ENCODE data around the gene TRPC4AP.

The TRPC4AP gene

GRCh38 chr20:35006009-35006408 lies 86.6 kb downstream of the TRPC4AP start:
- DNase-seq (ENCODE audit: low read depth), result no peak
- no peak overlapping the region for H3K4me3 ChIP-seq (replicated peaks; ENCODE audit: low read depth, low read length)
- TF ChIP-seq, protein P1, sequence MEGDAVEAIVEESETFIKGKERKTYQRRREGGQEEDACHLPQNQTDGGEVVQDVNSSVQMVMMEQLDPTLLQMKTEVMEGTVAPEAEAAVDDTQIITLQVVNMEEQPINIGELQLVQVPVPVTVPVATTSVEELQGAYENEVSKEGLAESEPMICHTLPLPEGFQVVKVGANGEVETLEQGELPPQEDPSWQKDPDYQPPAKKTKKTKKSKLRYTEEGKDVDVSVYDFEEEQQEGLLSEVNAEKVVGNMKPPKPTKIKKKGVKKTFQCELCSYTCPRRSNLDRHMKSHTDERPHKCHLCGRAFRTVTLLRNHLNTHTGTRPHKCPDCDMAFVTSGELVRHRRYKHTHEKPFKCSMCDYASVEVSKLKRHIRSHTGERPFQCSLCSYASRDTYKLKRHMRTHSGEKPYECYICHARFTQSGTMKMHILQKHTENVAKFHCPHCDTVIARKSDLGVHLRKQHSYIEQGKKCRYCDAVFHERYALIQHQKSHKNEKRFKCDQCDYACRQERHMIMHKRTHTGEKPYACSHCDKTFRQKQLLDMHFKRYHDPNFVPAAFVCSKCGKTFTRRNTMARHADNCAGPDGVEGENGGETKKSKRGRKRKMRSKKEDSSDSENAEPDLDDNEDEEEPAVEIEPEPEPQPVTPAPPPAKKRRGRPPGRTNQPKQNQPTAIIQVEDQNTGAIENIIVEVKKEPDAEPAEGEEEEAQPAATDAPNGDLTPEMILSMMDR (IDR thresholded peaks at IDR 0.05; ENCODE audit: low read length, missing control alignments), result no peak

- TF ChIP-seq, protein P1 (IDR thresholded peaks at IDR 0.05; ENCODE audit: low read length, missing control alignments), result no peak
- no peak overlapping the region for H3K4me3 ChIP-seq (replicated peaks; ENCODE audit: low read depth, low read length)
- DNase-seq (ENCODE audit: low read depth), result no peak
These were observed 87.1 kb downstream of the TRPC4AP start for GRCh38 chr20:35005463-35005961.

GRCh38 chr20:35004749-35005462 lies 87.7 kb downstream of the TRPC4AP start:
- no peak overlapping the region for H3K4me3 ChIP-seq (replicated peaks; ENCODE audit: low read depth, low read length)
- DNase-seq (ENCODE audit: low read depth), result no peak
- TF ChIP-seq, protein P1 (IDR thresholded peaks at IDR 0.05; ENCODE audit: low read length, missing control alignments), result no peak

GRCh38 chr20:35004051-35004725 lies 88.4 kb downstream of the TRPC4AP start:
- no peak overlapping the region for H3K4me3 ChIP-seq (replicated peaks; ENCODE audit: low read depth, low read length)
- TF ChIP-seq, protein P1 (IDR thresholded peaks at IDR 0.05; ENCODE audit: low read length, missing control alignments), result no peak
- no peak for DNase-seq (ENCODE audit: low read depth)

- no peak overlapping the region for H3K4me3 ChIP-seq (replicated peaks; ENCODE audit: low read depth, low read length)
- TF ChIP-seq, protein P1 (IDR thresholded peaks at IDR 0.05; ENCODE audit: low read length, missing control alignments), result no peak
- no peak for DNase-seq (ENCODE audit: low read depth)
These were observed 89.2 kb downstream of the TRPC4AP start for GRCh38 chr20:35003211-35004031.

- no peak overlapping the region for H3K4me3 ChIP-seq (replicated peaks; ENCODE audit: low read depth, low read length)
- TF ChIP-seq, protein P1 (IDR thresholded peaks at IDR 0.05; ENCODE audit: low read length, missing control alignments), result no peak
- no peak for DNase-seq (ENCODE audit: low read depth)
These were observed 90.0 kb downstream of the TRPC4AP start for GRCh38 chr20:35002426-35003210.
